PC-9 (cell line): ENCODE data around the gene KIAA1217. TPM values are rescaled to one million over a fixed set of nuclear protein-coding genes. Genes with fewer than 3 reads are reported as not detected.

Experiments
- BruUV-seq: library from RNA; stranded (reverse); fragments of 400-500 nt; replicated peaks from 2 replicates; lab custom pipeline; 2021; lab: Mats Ljungman, UMichigan
- CTCF ChIA-PET: fragments of 300-600 bp; sonication (Branson Sonifier 250); formaldehyde crosslinking; loops from one replicate; lab custom pipeline; 2022; ENCODE audit warnings: antibody characterized with exemption; lab: Charles Lee
- POLR2A ChIA-PET: fragments of 300-600 bp; sonication (Branson Sonifier 250); formaldehyde crosslinking; loops from one replicate; lab custom pipeline; 2022; ENCODE audit warnings: antibody characterized with exemption; ENCODE audit not compliant: unreplicated experiment; lab: Charles Lee
- DNase-seq, 2 experiments: peaks; one replicate each; pipeline versions ENCODE4 v3.0.0 to v3.0.0-alpha.2; 2015 to 2022; ENCODE audit warnings: mixed read lengths in 1 of 2
- H2AFZ ChIP-seq: fragments of 200-600 bp; sonication (generic); 2 replicates; pipeline ENCODE4 v1.8.1; 2017; ENCODE audit warnings: antibody characterized with exemption
- H3F3A ChIP-seq: fragments of 200-600 bp; sonication (generic); 2 replicates; pipeline ENCODE4 v1.8.1; 2017; ENCODE audit warnings: antibody characterized with exemption, mild to moderate bottlenecking, low read depth; ENCODE audit not compliant: insufficient read depth
- H3K27ac ChIP-seq: fragments of 200-600 bp; sonication (generic); 2 replicates; pipeline ENCODE4 v1.6.1; 2016; ENCODE audit warnings: mixed run types
- H3K27me3 ChIP-seq: fragments of 200-600 bp; sonication (generic); 2 replicates; pipeline ENCODE4 v1.6.1; 2016; ENCODE audit warnings: low read depth, mixed run types; ENCODE audit not compliant: insufficient read depth
- H3K36me3 ChIP-seq: fragments of 200-600 bp; sonication (generic); 2 replicates; pipeline ENCODE4 v1.6.1; 2016; ENCODE audit warnings: low read depth, mixed run types
- H3K4me1 ChIP-seq: fragments of 200-600 bp; sonication (generic); replicated peaks from 2 replicates; pipeline ENCODE4 v1.6.1; 2016; ENCODE audit warnings: mixed run types; ENCODE audit not compliant: insufficient read depth
- H3K4me2 ChIP-seq: fragments of 200-600 bp; sonication (generic); 2 replicates; pipeline ENCODE4 v1.6.1; 2017; ENCODE audit warnings: mixed run types
- H3K4me3 ChIP-seq: fragments of 200-600 bp; sonication (generic); 2 replicates; pipeline ENCODE4 v1.6.1; 2016; ENCODE audit warnings: mixed run types
- H3K79me2 ChIP-seq: fragments of 200-600 bp; sonication (generic); 2 replicates; pipeline ENCODE4 v1.6.1; 2017; ENCODE audit warnings: low read depth, mixed run types
- H3K9me2 ChIP-seq: fragments of 200-600 bp; sonication (generic); 2 replicates; pipeline ENCODE4 v1.8.1; 2017; ENCODE audit warnings: mild to moderate bottlenecking; ENCODE audit not compliant: insufficient read depth
- H3K9me3 ChIP-seq: fragments of 200-600 bp; sonication (generic); 2 replicates; pipeline ENCODE4 v1.8.1; 2016; ENCODE audit warnings: low read depth; ENCODE audit not compliant: insufficient read depth
- H4K20me1 ChIP-seq: fragments of 200-600 bp; sonication (generic); 2 replicates; pipeline ENCODE4 v1.8.1; 2017; ENCODE audit not compliant: insufficient read depth
- EZH2 ChIP-seq: fragments of 200-600 bp; sonication (generic); IDR thresholded peaks from 2 replicates; pipeline ENCODE4 v1.8.0; 2017; ENCODE audit warnings: antibody characterized with exemption, low read depth
- intact Hi-C: fragments of 100-400 bp; cut with micrococcal nuclease; formaldehyde crosslinking; loops from one replicate; pipeline ENCODE4 v1.10.0; 2022; ENCODE audit not compliant: unreplicated experiment
- total RNA-seq: library from RNA; stranded (reverse); gene quantifications from 2 replicates; pipeline ENCODE4 v1.2.3, GENCODE V29; 2021
- TF ChIP-seq, protein P1 (sequence below): fragments of 200-600 bp; sonication (generic); conservative IDR thresholded peaks from 2 replicates; pipeline ENCODE4 v1.6.1; 2017; ENCODE audit warnings: mixed run types, antibody characterized with exemption, mild to moderate bottlenecking, moderate library complexity

Gene KIAA1217
- total RNA-seq, 1 experiment from 2014 or later: 41.1 TPM

- no TSS peak for BruUV-seq
- Histone ChIP-seq H4K20me1 (no peaks in the 10 kb centered on the region), H3K27me3 (no peaks in the 10 kb centered on the region), H3K9me3 (no peaks in the 10 kb centered on the region), H2AFZ (no peak overlapping the region), H3F3A (peaks cover 19% of the 10 kb centered on the region; the same call in 1 of the 2 replicates), H3K9me2 (no peaks in the 10 kb centered on the region), H3K4me3 (no peak overlapping the region), H3K36me3 (no peaks in the 10 kb centered on the region), H3K4me2 (no peak overlapping the region), H3K79me2 (no peaks in the 10 kb centered on the region), H3K4me1 (peaks cover 14% of the 10 kb centered on the region), H3K27ac (no peak overlapping the region)
- TF ChIP-seq, protein P1, sequence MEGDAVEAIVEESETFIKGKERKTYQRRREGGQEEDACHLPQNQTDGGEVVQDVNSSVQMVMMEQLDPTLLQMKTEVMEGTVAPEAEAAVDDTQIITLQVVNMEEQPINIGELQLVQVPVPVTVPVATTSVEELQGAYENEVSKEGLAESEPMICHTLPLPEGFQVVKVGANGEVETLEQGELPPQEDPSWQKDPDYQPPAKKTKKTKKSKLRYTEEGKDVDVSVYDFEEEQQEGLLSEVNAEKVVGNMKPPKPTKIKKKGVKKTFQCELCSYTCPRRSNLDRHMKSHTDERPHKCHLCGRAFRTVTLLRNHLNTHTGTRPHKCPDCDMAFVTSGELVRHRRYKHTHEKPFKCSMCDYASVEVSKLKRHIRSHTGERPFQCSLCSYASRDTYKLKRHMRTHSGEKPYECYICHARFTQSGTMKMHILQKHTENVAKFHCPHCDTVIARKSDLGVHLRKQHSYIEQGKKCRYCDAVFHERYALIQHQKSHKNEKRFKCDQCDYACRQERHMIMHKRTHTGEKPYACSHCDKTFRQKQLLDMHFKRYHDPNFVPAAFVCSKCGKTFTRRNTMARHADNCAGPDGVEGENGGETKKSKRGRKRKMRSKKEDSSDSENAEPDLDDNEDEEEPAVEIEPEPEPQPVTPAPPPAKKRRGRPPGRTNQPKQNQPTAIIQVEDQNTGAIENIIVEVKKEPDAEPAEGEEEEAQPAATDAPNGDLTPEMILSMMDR: no peak
- TF ChIP-seq EZH2: no peak
- intact Hi-C loops: loop anchor here (5.0 kb wide), 2 partner anchors 38 to 107 kb away; no protein-coding TSS in a partner anchor
- ChIA-PET POLR2A (no interaction called here), CTCF (interaction anchor here (1.1 kb wide), 1 partner anchor 124 kb away, joined by 9 read pairs; no protein-coding TSS in a partner anchor)
- DNase-seq: no peak
Observed at GRCh38 chr10:24235471-24235870, 26.5 kb downstream of the KIAA1217 start.

GRCh38 chr10:24237801-24238395 lies 29.0 kb downstream of the KIAA1217 start:
- H3K27me3 ChIP-seq: no peaks in the 10 kb centered on the region
- ChIA-PET POLR2A (no interaction called here), CTCF (interaction anchor here (0.6 kb wide), 1 partner anchor 18 kb away, joined by 8 read pairs; no protein-coding TSS in a partner anchor)
- peak overlapping the region; percentile 63; the same call in 1 of the 2 replicates for H3K4me3 ChIP-seq
- intact Hi-C loops: loop anchor here (1.0 to 5.0 kb wide), 4 partner anchors 17 to 104 kb away; no protein-coding TSS in a partner anchor
- H3F3A ChIP-seq: peaks cover 19% of the 10 kb centered on the region; the same call in 1 of the 2 replicates
- TF ChIP-seq, protein P1: no peak
- TF ChIP-seq EZH2: no peak
- H3K27ac ChIP-seq: no peak overlapping the region
- H3K36me3 ChIP-seq: no peaks in the 10 kb centered on the region
- 0 out of 2 replicates have a peak, but pooled peaks cover 4% of the 10 kb centered on the region for H3K79me2 ChIP-seq
- BruUV-seq: no TSS peak
- DNase-seq: no peak
- H3K9me3 ChIP-seq: no peaks in the 10 kb centered on the region
- no peak overlapping the region for H2AFZ ChIP-seq
- H4K20me1 ChIP-seq: no peaks in the 10 kb centered on the region
- H3K4me2 ChIP-seq: peak overlapping the region; percentile 72
- peaks cover 19% of the 10 kb centered on the region for H3K4me1 ChIP-seq
- no peaks in the 10 kb centered on the region for H3K9me2 ChIP-seq

- Histone ChIP-seq H4K20me1 (no peaks in the 10 kb centered on the region), H3K9me2 (no peaks in the 10 kb centered on the region), H3K79me2 (0 out of 2 replicates have a peak, but pooled peaks cover 4% of the 10 kb centered on the region), H3K4me1 (peaks cover 19% of the 10 kb centered on the region), H3K4me2 (peak overlapping the region; percentile 72), H3K4me3 (peak overlapping the region; percentile 63), H3K27ac (peak overlapping the region; percentile 55), H3K27me3 (no peaks in the 10 kb centered on the region), H2AFZ (peak overlapping the region; percentile 78), H3K36me3 (no peaks in the 10 kb centered on the region), H3F3A (peaks cover 19% of the 10 kb centered on the region; the same call in 1 of the 2 replicates), H3K9me3 (no peaks in the 10 kb centered on the region)
- TF ChIP-seq, protein P1: no peak
- TF ChIP-seq EZH2: no peak
- DNase-seq: peak; percentile 65 to 86
- no TSS peak for BruUV-seq
- intact Hi-C loops: loop anchor here (1.0 to 5.0 kb wide), 5 partner anchors 16 to 104 kb away; no protein-coding TSS in a partner anchor
- CTCF ChIA-PET: interaction anchor here (0.7 to 1.1 kb wide), 2 partner anchors 104 to 107 kb away, joined by 4 to 7 read pairs; no protein-coding TSS in a partner anchor
- POLR2A ChIA-PET: interaction anchor here (0.6 to 0.9 kb wide), 3 partner anchors 29 to 847 kb away, joined by 5 to 25 read pairs (median 8); partner anchors contain the start of gene KIAA1217
Observed at GRCh38 chr10:24238519-24239247, 29.7 kb downstream of the KIAA1217 start.
